ENCODE measurements around the gene UIMC1. TPM values are rescaled to one million over a fixed set of nuclear protein-coding genes. Genes with fewer than 3 reads are reported as not detected.

The UIMC1 gene
- total and polyA plus RNA-seq, 2 donors: 44.4 to 51.8 TPM

Other genes with a start within 250 kb of the UIMC1 start
- 0.28 TPM for gene UNC5A, start 196.2 kb downstream of the UIMC1 start, total RNA-seq
- 0.30 TPM for gene UNC5A, start 196.2 kb downstream of the UIMC1 start, polyA plus RNA-seq
- gene HK3, start 107.4 kb downstream of the UIMC1 start, total RNA-seq: 3.2 TPM
- 38.9 TPM for gene HK3, start 107.4 kb downstream of the UIMC1 start, polyA plus RNA-seq
- gene ZNF346, start 15.9 kb upstream of the UIMC1 start, total RNA-seq: 14.5 TPM
- gene ZNF346, start 15.9 kb upstream of the UIMC1 start, polyA plus RNA-seq: 8.0 TPM
- 0.28 TPM for gene FGFR4, start 80.1 kb upstream of the UIMC1 start, total RNA-seq
- 1.7 TPM for gene FGFR4, start 80.1 kb upstream of the UIMC1 start, polyA plus RNA-seq
- gene NSD1, start 127.0 kb upstream of the UIMC1 start, total RNA-seq: 34.1 TPM
- gene NSD1, start 127.0 kb upstream of the UIMC1 start, polyA plus RNA-seq: 10.9 TPM